OCI-LY3 (cell line): ENCODE data around the gene RIOK2.
"Not testable (repeated sequence)": the region's sequence is repeated elsewhere in the genome, so short reads cannot be mapped to it uniquely, and the experiment has no call there.

Experiments used
- H2AFZ ChIP-seq: fragments of 200-600, 300-600 bp; shearing (Covaris generic); 2 replicates; pipeline ENCODE4 v1.6.0; 2014; ENCODE audit warnings: antibody characterized with exemption, low read depth, low read length
- H3K27ac ChIP-seq: fragments of 200-600, 300-600 bp; sonication (generic); 2 replicates; pipeline ENCODE4 v1.5.1; 2014; ENCODE audit warnings: mild to moderate bottlenecking, low read length, moderate library complexity, mixed read lengths
- H3K27me3 ChIP-seq: fragments of 200-600, 300-600 bp; sonication (generic); 2 replicates; pipeline ENCODE4 v1.6.1; 2014; ENCODE audit warnings: low read depth, low read length, mixed read lengths
- H3K36me3 ChIP-seq: fragments of 200-600, 300-600 bp; sonication (generic); replicated peaks from 2 replicates; pipeline ENCODE3; 2014; ENCODE audit warnings: low read depth, low read length, mixed read lengths
- H3K4me1 ChIP-seq: fragments of 300-600, 200-600 bp; sonication (generic); 2 replicates; pipeline ENCODE4 v1.6.1; 2014; ENCODE audit warnings: low read length, mixed read lengths
- H3K4me2 ChIP-seq: fragments of 200-600, 300-600 bp; sonication (generic); 2 replicates; pipeline ENCODE4 v1.6.1; 2014; ENCODE audit warnings: low read length, mixed read lengths
- H3K4me3 ChIP-seq: fragments of 300-600, 200-600 bp; sonication (generic); 2 replicates; pipeline ENCODE4 v1.5.1; 2014; ENCODE audit warnings: antibody characterized with exemption, mild to moderate bottlenecking, low read length, moderate library complexity
- H3K79me2 ChIP-seq: fragments of 300-600, 200-600 bp; shearing (Covaris generic); 2 replicates; pipeline ENCODE4 v1.6.1; 2014; ENCODE audit warnings: mild to moderate bottlenecking, low read length, mixed read lengths
- H3K9ac ChIP-seq: fragments of 300-600, 200-600 bp; shearing (Covaris generic); 2 replicates; pipeline ENCODE4 v1.6.0; 2014; ENCODE audit warnings: mild to moderate bottlenecking, low read length, moderate library complexity
- H3K9me3 ChIP-seq: fragments of 200-600, 300-600 bp; shearing (Covaris generic); 2 replicates; pipeline ENCODE4 v1.6.1; 2014; ENCODE audit warnings: low read length, mixed read lengths; ENCODE audit not compliant: insufficient read depth
- H4K20me1 ChIP-seq: fragments of 200-600, 300-600 bp; sonication (generic); 2 replicates; pipeline ENCODE4 v1.6.1; 2016; ENCODE audit warnings: low read length, mixed read lengths; ENCODE audit not compliant: insufficient read depth
- CTCF ChIP-seq: fragments of 200-600, 300-600 bp; sonication (generic); IDR thresholded peaks from 2 replicates; pipeline ENCODE4 v1.5.1; 2014; ENCODE audit warnings: antibody characterized with exemption, low read length, low read depth
- EZH2phosphoT487 ChIP-seq: fragments of 200-600 bp; shearing (Covaris generic); IDR thresholded peaks from 2 replicates; pipeline ENCODE4 v1.6.1; 2018; ENCODE audit warnings: antibody characterized with exemption, mixed run types, low read depth

Gene RIOK2

GRCh38 chr5:97182571-97183099 is 412 bp downstream of the RIOK2 start:
- Histone ChIP-seq H3K9ac (peak overlapping the region; percentile 93), H3K27me3 (no peaks in the 10 kb centered on the region), H4K20me1 (no peaks in the 10 kb centered on the region), H3K4me2 (peak overlapping the region; percentile 83), H2AFZ (peak overlapping the region; percentile 19), H3K9me3 (no peaks in the 10 kb centered on the region), H3K79me2 (peaks cover 26% of the 10 kb centered on the region), H3K36me3 (peaks cover 11% of the 10 kb centered on the region), H3K4me3 (peak overlapping the region; percentile 96), H3K27ac (peak overlapping the region; percentile 71), H3K4me1 (peaks cover 11% of the 10 kb centered on the region)
- TF ChIP-seq EZH2phosphoT487 (no peak), CTCF (no peak)

DNA sequence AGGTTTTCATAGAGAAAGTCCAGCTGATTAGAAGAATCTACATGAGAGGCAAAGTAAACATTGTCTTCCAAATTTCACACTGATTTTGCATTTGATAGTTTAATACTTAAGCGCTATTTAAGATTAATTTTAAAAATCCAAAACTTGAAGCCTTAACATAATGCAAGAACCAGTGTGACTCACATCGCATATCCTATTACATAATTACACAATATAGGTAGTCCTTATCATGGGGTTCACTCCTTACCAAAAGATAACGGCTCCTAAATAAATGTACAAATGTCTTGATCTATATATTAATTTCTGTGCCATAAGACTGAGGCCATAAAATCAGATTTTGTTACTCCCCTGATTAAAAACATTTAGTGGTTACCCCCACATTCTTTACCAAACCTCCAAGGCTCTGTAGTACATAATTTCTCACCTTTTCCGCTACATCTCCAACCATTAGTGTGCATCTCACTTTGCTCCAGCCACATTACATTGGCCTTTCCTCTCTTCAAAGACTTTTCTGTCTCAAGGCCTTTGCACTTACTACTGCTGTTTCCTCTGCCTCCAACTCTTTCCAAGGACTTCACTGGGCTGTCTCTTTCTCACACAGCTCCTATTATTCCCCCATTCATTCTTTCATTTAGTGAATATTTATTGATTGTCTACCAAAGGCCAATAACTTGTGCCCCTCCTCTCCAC is 1.0 kb downstream of the RIOK2 start:
- Histone ChIP-seq H3K9ac (peak overlapping the region; percentile 93), H3K27ac (peak overlapping the region; percentile 71; the same call in 1 of the 2 replicates), H3K9me3 (no peaks in the 10 kb centered on the region), H3K4me3 (peak overlapping the region; percentile 96), H3K36me3 (peaks cover 12% of the 10 kb centered on the region), H3K4me2 (peak overlapping the region; percentile 83), H2AFZ (no peak overlapping the region), H4K20me1 (no peaks in the 10 kb centered on the region), H3K4me1 (peaks cover 11% of the 10 kb centered on the region), H3K79me2 (peaks cover 26% of the 10 kb centered on the region), H3K27me3 (no peaks in the 10 kb centered on the region)
- TF ChIP-seq CTCF, result no peak
- no peak for TF ChIP-seq EZH2phosphoT487

GRCh38 chr5:97179457-97179856 is 3.6 kb downstream of the RIOK2 start:
- H2AFZ ChIP-seq, H3K9ac ChIP-seq, H3K9me3 ChIP-seq, H3K4me3 ChIP-seq, H3K27ac ChIP-seq, H4K20me1 ChIP-seq, H3K4me2 ChIP-seq, H3K27me3 ChIP-seq: not testable (repeated sequence)
- peaks cover 11% of the 10 kb centered on the region for H3K4me1 ChIP-seq
- H3K79me2 ChIP-seq, result peaks cover 26% of the 10 kb centered on the region
- H3K36me3 ChIP-seq, result peaks cover 24% of the 10 kb centered on the region

DNA sequence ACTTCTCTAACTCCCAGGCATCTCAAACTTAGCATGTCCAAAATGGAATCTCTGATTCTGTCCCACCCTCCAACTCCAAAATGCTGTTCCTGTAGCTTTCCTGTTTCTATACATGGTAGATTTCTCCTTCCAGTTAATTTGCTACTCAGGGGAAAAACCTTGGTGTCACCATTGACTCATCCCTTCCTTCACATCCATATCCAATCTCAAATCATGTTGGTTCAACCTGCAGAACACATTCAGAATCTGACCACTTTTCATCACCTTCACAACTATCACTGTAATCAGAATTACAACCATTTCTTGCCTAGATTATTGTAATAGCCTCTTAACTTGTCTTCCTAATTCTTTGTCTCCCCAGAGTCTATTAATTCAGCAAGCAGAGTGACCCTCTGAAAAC is 10.8 kb downstream of the RIOK2 start:
- Histone ChIP-seq H3K4me2 (no peak overlapping the region), H2AFZ (no peak overlapping the region), H3K79me2 (no peaks in the 10 kb centered on the region), H3K36me3 (peaks cover 33% of the 10 kb centered on the region), H3K9me3 (no peaks in the 10 kb centered on the region), H3K27me3 (no peaks in the 10 kb centered on the region), H3K4me1 (peaks cover 13% of the 10 kb centered on the region), H3K9ac (no peak overlapping the region), H3K27ac (no peak overlapping the region), H3K4me3 (no peak overlapping the region), H4K20me1 (no peaks in the 10 kb centered on the region)
- no peak for TF ChIP-seq EZH2phosphoT487
- no peak for TF ChIP-seq CTCF
